ENCODE measurements around the gene SFXN1.
"Not testable (repeated sequence)": the region's sequence is repeated elsewhere in the genome, so short reads cannot be mapped to it uniquely, and the experiment has no call there.

The SFXN1 gene, protein sequence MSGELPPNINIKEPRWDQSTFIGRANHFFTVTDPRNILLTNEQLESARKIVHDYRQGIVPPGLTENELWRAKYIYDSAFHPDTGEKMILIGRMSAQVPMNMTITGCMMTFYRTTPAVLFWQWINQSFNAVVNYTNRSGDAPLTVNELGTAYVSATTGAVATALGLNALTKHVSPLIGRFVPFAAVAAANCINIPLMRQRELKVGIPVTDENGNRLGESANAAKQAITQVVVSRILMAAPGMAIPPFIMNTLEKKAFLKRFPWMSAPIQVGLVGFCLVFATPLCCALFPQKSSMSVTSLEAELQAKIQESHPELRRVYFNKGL

GRCh38 chr5:175478384-175479124, at the start of gene SFXN1:
SFXN1 (plus strand) TSS chr5:175478560; CDS start chr5:175492104, 13,544 bp downstream.
- DNase-seq (ENCODE audit: low read depth) = peak; percentile 88

- DNase-seq (ENCODE audit: low read depth) = no peak
These were observed 43.6 kb upstream of the SFXN1 start for GRCh38 chr5:175434800-175435199.

DNA sequence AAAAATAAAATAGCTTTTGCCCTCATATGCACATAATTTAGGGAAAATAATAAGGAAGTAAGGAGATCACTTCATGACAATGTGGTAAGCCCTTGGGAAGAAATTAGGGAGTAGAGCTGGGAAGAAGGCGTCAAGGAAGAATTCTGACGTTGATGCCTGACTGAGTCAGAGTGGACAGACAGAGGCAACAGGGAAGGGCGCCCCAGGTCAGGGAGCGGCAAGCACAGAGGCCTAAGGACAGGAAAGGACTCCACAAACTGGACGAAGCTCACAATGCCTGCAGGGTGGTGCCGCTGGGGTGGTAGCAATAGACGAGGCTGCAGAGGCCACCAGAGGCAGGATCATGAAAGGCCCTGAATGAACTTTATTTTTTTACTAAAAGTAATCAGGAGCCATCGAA, 42.0 kb upstream of the SFXN1 start:
- no peak for DNase-seq (ENCODE audit: low read depth)

GRCh38 chr5:175438234-175438857, 40.0 kb upstream of the SFXN1 start:
- DNase-seq (ENCODE audit: low read depth) = no peak

GRCh38 chr5:175443514-175444059, 34.8 kb upstream of the SFXN1 start:
- DNase-seq (ENCODE audit: low read depth) = no peak

- peak; percentile 61 for DNase-seq (ENCODE audit: low read depth)
These were observed 34.1 kb upstream of the SFXN1 start, which contains the start of gene DRD1 for GRCh38 chr5:175444060-175444904. DRD1 (minus strand) TSS chr5:175444182; CDS start chr5:175443099, 1,083 bp downstream.

GRCh38 chr5:175444905-175445456, 33.4 kb upstream of the SFXN1 start:
- DNase-seq (ENCODE audit: low read depth) = no peak

GRCh38 chr5:175446378-175446777, 32.0 kb upstream of the SFXN1 start:
- DNase-seq (ENCODE audit: low read depth) = not testable (repeated sequence)

- no peak for DNase-seq (ENCODE audit: low read depth)
These were observed 30.8 kb upstream of the SFXN1 start for GRCh38 chr5:175447571-175447970.

DNA sequence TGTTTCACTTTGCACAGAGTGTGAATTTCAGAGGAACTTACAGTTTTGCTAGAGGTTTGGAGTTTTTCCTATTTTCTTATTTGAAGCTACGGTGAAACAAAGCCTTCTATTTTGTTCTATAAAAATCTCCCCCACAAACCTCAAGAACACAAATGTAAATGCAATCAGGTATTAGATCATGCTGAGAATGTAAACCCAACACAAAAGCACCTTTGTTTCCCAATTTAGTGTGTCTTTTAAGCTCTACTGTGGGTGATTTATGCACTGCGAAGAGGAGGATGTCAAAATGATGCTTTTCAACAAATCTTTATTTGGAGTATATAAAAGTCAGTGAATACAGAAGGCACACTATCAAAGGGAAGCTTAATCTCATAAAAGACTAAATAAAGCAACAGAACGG, 30.1 kb upstream of the SFXN1 start:
- DNase-seq (ENCODE audit: low read depth) = no peak

GRCh38 chr5:175452166-175452565, 26.2 kb upstream of the SFXN1 start:
- DNase-seq (ENCODE audit: low read depth) = no peak

- not testable (repeated sequence) for DNase-seq (ENCODE audit: low read depth)
These were observed 24.0 kb upstream of the SFXN1 start for GRCh38 chr5:175454338-175454737.

- DNase-seq (ENCODE audit: low read depth) = no peak
These were observed 22.1 kb upstream of the SFXN1 start for GRCh38 chr5:175456105-175456742.

GRCh38 chr5:175457466-175457865, 20.9 kb upstream of the SFXN1 start:
- DNase-seq (ENCODE audit: low read depth) = no peak

DNA sequence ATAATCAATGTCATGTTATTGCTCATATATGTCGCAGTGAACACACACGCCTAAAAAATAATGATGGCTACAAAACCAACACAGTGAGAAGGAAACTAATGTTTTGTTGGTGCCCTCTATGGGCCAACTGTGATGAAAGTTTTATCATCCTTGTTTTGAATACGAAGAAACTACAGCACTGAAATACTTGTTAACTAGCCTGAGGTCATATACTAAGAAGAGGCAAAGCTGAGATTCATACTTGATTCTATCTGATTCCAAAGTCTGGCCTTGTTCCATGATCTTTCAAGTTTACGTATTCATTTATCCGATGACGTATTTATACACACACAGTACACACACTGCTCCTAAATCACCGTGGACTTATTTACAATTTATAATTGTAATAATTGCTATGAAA, 18.2 kb upstream of the SFXN1 start:
- no peak for DNase-seq (ENCODE audit: low read depth)

GRCh38 chr5:175460552-175460951, 17.8 kb upstream of the SFXN1 start:
- DNase-seq (ENCODE audit: low read depth) = no peak

- no peak for DNase-seq (ENCODE audit: low read depth)
These were observed 17.0 kb upstream of the SFXN1 start for GRCh38 chr5:175461370-175461769.

GRCh38 chr5:175463641-175464040, 14.7 kb upstream of the SFXN1 start:
- DNase-seq (ENCODE audit: low read depth) = no peak

GRCh38 chr5:175464074-175464941, 14.1 kb upstream of the SFXN1 start:
- DNase-seq (ENCODE audit: low read depth) = peak; percentile 62

DNA sequence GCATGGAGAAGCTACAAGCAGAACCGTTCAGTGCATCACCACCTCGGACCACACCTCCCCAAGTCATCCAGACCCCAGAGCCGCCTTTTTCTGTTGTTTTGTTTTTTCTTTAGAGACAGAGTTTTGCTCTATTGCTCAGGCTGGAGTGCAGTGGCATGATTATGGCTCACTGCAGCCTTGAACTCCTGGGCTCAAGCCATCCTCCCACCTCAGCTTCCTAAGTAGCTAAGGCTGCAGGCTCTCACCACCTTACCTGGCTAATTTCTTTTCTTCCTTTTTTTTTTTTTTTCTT, 13.5 kb upstream of the SFXN1 start:
- DNase-seq (ENCODE audit: low read depth) = no peak
